Measurements from ENCODE around the gene NEGR1.
"Not testable (repeated sequence)": the region's sequence is repeated elsewhere in the genome, so short reads cannot be mapped to it uniquely, and the experiment has no call there.

The NEGR1 gene

GRCh38 chr1:71921204-71921603 lies 361.1 kb downstream of the NEGR1 start:
- no peak for DNase-seq

GRCh38 chr1:71920556-71920955 lies 361.8 kb downstream of the NEGR1 start:
- no peak for DNase-seq

GRCh38 chr1:71919811-71920509 lies 362.4 kb downstream of the NEGR1 start:
- no peak for DNase-seq

- no peak for DNase-seq
Observed at GRCh38 chr1:71918630-71919029, 363.7 kb downstream of the NEGR1 start.

GRCh38 chr1:71916894-71917293 lies 365.4 kb downstream of the NEGR1 start:
- no peak for DNase-seq

- no peak for DNase-seq
Observed at GRCh38 chr1:71914626-71915025, 367.7 kb downstream of the NEGR1 start.

- no peak for DNase-seq
Observed at GRCh38 chr1:71908871-71909390, 373.4 kb downstream of the NEGR1 start.

GRCh38 chr1:71908303-71908702 lies 374.0 kb downstream of the NEGR1 start:
- DNase-seq: no peak

- no peak for DNase-seq
Observed at GRCh38 chr1:71899881-71900280, 382.5 kb downstream of the NEGR1 start.

GRCh38 chr1:71888166-71888565 lies 394.2 kb downstream of the NEGR1 start:
- not testable (repeated sequence) for DNase-seq

GRCh38 chr1:71885171-71885570 lies 397.2 kb downstream of the NEGR1 start:
- no peak for DNase-seq

- DNase-seq: no peak
Observed at GRCh38 chr1:71882637-71883036, 399.7 kb downstream of the NEGR1 start.

GRCh38 chr1:71882226-71882625 lies 400.1 kb downstream of the NEGR1 start:
- DNase-seq: no peak

- DNase-seq: no peak
Observed at GRCh38 chr1:71881611-71882010, 400.7 kb downstream of the NEGR1 start.

GRCh38 chr1:71869326-71869725 lies 413.0 kb downstream of the NEGR1 start:
- no peak for DNase-seq

GRCh38 chr1:71862756-71863155 lies 419.6 kb downstream of the NEGR1 start:
- DNase-seq: no peak

GRCh38 chr1:71861022-71861421 lies 421.3 kb downstream of the NEGR1 start:
- DNase-seq: no peak

- no peak for DNase-seq
Observed at GRCh38 chr1:71859806-71860205, 422.5 kb downstream of the NEGR1 start.

GRCh38 chr1:71857862-71858261 lies 424.5 kb downstream of the NEGR1 start:
- DNase-seq: no peak

GRCh38 chr1:71853360-71853759 lies 429.0 kb downstream of the NEGR1 start:
- DNase-seq: no peak

GRCh38 chr1:71850936-71851335 lies 431.4 kb downstream of the NEGR1 start:
- DNase-seq: no peak

GRCh38 chr1:71850515-71850914 lies 431.8 kb downstream of the NEGR1 start:
- DNase-seq: no peak

- no peak for DNase-seq
Observed at GRCh38 chr1:71843012-71843411, 439.3 kb downstream of the NEGR1 start.

GRCh38 chr1:71839876-71840275 lies 442.5 kb downstream of the NEGR1 start:
- DNase-seq: no peak

GRCh38 chr1:71836904-71837303 lies 445.4 kb downstream of the NEGR1 start:
- DNase-seq: no peak
